IMR-90 (cell line): ENCODE results near the gene DIP2A. TPM values are rescaled to one million over a fixed set of nuclear protein-coding genes. Genes with fewer than 3 reads are reported as not detected.

Experiments used
- ATAC-seq: fragments of 200-7000 bp; cut with Tn5 transposase; 2 replicates; pipeline ENCODE4 v1.9.1; 2020; ENCODE audit warnings: low read depth, mild to moderate bottlenecking, moderate library complexity
- BruUV-seq: library from RNA; stranded (reverse); fragments of 400-500 nt; replicated peaks from 2 replicates; lab custom pipeline; 2021; lab: Mats Ljungman, UMichigan
- CTCF ChIA-PET: fragments of 300-600 bp; formaldehyde crosslinking; extraction: SDS; loops from one replicate; lab custom pipeline; 2021; ENCODE audit warnings: antibody characterized with exemption; lab: Yijun Ruan, JAX
- POLR2A ChIA-PET: fragments of 300-600 bp; sonication (Branson Sonifier 250); formaldehyde crosslinking; loops from one replicate; lab custom pipeline; 2022; ENCODE audit warnings: antibody characterized with exemption; ENCODE audit not compliant: unreplicated experiment; lab: Charles Lee
- DNase-seq: peaks from one replicate; pipeline ENCODE4 v3.0.0; 2013
- H2AFZ ChIP-seq: replicated peaks from 2 replicates; pipeline ENCODE3; 2013; ENCODE audit warnings: low read length, mild to moderate bottlenecking; ENCODE audit not compliant: poor library complexity
- H2AK5ac ChIP-seq: 2 replicates; pipeline ENCODE4 v1.6.1; 2013; ENCODE audit warnings: low read depth, low read length, inconsistent platforms
- H2AK9ac ChIP-seq: replicated peaks from 2 replicates; pipeline ENCODE3; 2013; ENCODE audit warnings: mild to moderate bottlenecking, low read depth, low read length, moderate library complexity; ENCODE audit not compliant: poor library complexity
- H2BK120ac ChIP-seq: 2 replicates; pipeline ENCODE4 v1.6.1; 2013; ENCODE audit warnings: low read depth, low read length, inconsistent platforms
- H2BK15ac ChIP-seq: 3 replicates; pipeline ENCODE4 v1.6.1; 2013; ENCODE audit warnings: low read depth, low read length, inconsistent platforms
- H2BK20ac ChIP-seq: 2 replicates; pipeline ENCODE4 v1.6.1; 2013; ENCODE audit warnings: low read depth, mild to moderate bottlenecking, inconsistent platforms, low read length, moderate library complexity
- H2BK5ac ChIP-seq: 2 replicates; pipeline ENCODE4 v1.6.1; 2013; ENCODE audit warnings: mild to moderate bottlenecking, low read depth, low read length, inconsistent platforms; ENCODE audit not compliant: poor library complexity, severe bottlenecking
- H3K14ac ChIP-seq: replicated peaks from 2 replicates; pipeline ENCODE4 v1.6.1; 2013; ENCODE audit warnings: low read depth, low read length, inconsistent platforms
- H3K18ac ChIP-seq: 2 replicates; pipeline ENCODE4 v1.6.1; 2013; ENCODE audit warnings: low read depth, low read length, control low read depth
- H3K23ac ChIP-seq: 2 replicates; pipeline ENCODE4 v1.6.1; 2013; ENCODE audit warnings: low read depth, low read length, inconsistent platforms
- H3K27ac ChIP-seq: 2 replicates; pipeline ENCODE4 v1.5.1; 2013; ENCODE audit warnings: mild to moderate bottlenecking, control low read depth, low read length; ENCODE audit not compliant: insufficient read depth
- H3K27me3 ChIP-seq: 2 replicates; pipeline ENCODE4 v1.6.1; 2013; ENCODE audit warnings: low read length; ENCODE audit not compliant: control insufficient read depth, insufficient read depth
- H3K36me3 ChIP-seq: 2 replicates; pipeline ENCODE4 v1.6.1; 2013; ENCODE audit warnings: low read length, mixed read lengths; ENCODE audit not compliant: control insufficient read depth, insufficient read depth
- H3K4ac ChIP-seq: 2 replicates; pipeline ENCODE4 v1.6.1; 2013; ENCODE audit warnings: low read depth, low read length, inconsistent platforms
- H3K4me1 ChIP-seq: 2 replicates; pipeline ENCODE4 v1.6.1; 2013; ENCODE audit warnings: low read length, mixed read lengths; ENCODE audit not compliant: control insufficient read depth, insufficient read depth
- H3K4me2 ChIP-seq: 2 replicates; pipeline ENCODE4 v1.6.1; 2013; ENCODE audit warnings: low read depth, mild to moderate bottlenecking, control low read depth, low read length, moderate library complexity
- H3K4me3 ChIP-seq: 2 replicates; pipeline ENCODE4 v1.5.1; 2013; ENCODE audit warnings: low read depth, mild to moderate bottlenecking, control low read depth, low read length, moderate library complexity; ENCODE audit not compliant: insufficient read depth
- H3K56ac ChIP-seq: 2 replicates; pipeline ENCODE4 v1.6.1; 2013; ENCODE audit warnings: low read length, inconsistent platforms; ENCODE audit not compliant: insufficient read depth; ENCODE audit errors: extremely low read depth
- H3K79me1 ChIP-seq, 2 experiments: 2 replicates each; pipeline ENCODE4 v1.6.1; 2013; ENCODE audit warnings: low read length in 2 of 2, inconsistent platforms in 1 of 2, low read depth in 1 of 2
- H3K9ac ChIP-seq: 2 replicates; pipeline ENCODE4 v1.6.1; 2013; ENCODE audit warnings: low read depth, low read length, control low read depth
- H3K9me1 ChIP-seq: 2 replicates; pipeline ENCODE4 v1.6.1; 2013; ENCODE audit warnings: low read length, inconsistent platforms; ENCODE audit not compliant: insufficient read depth
- H3K9me3 ChIP-seq: 2 replicates; pipeline ENCODE4 v1.6.1; 2013; ENCODE audit warnings: low read length; ENCODE audit not compliant: control insufficient read depth, insufficient read depth
- H4K20me1 ChIP-seq: 2 replicates; pipeline ENCODE4 v1.6.1; 2013; ENCODE audit warnings: low read length, inconsistent platforms; ENCODE audit not compliant: insufficient read depth
- H4K5ac ChIP-seq: 2 replicates; pipeline ENCODE4 v1.6.1; 2013; ENCODE audit warnings: mild to moderate bottlenecking, low read depth, low read length, control low read depth
- H4K8ac ChIP-seq, 2 experiments: 2 replicates each; pipeline ENCODE4 v1.6.1; 2013; ENCODE audit warnings: low read depth in 2 of 2, low read length in 2 of 2, control low read depth in 1 of 2, inconsistent platforms in 1 of 2
- H4K91ac ChIP-seq: 2 replicates; pipeline ENCODE4 v1.6.1; 2013; ENCODE audit warnings: low read depth, low read length, inconsistent platforms; ENCODE audit not compliant: insufficient read depth
- BHLHE40 ChIP-seq: fragments of 150-350 bp; IDR thresholded peaks from 2 replicates; pipeline ENCODE4 v1.6.1; 2016; ENCODE audit warnings: mild to moderate bottlenecking, low read depth, low read length
- CEBPB ChIP-seq: IDR thresholded peaks from 2 replicates; pipeline ENCODE4 v1.6.1; 2012; ENCODE audit warnings: low read depth, low read length, improper control_type of control experiment
- CHD1 ChIP-seq: IDR thresholded peaks from 2 replicates; pipeline ENCODE4 v1.6.1; 2012; ENCODE audit warnings: low read depth, low read length, improper control_type of control experiment
- CTCF ChIP-seq: conservative IDR thresholded peaks from 2 replicates; pipeline ENCODE4 v1.5.1; 2012; ENCODE audit warnings: mild to moderate bottlenecking, low read depth, low read length, improper control_type of control experiment
- ELK1 ChIP-seq: fragments of 150-350 bp; IDR thresholded peaks from 2 replicates; pipeline ENCODE4 v1.6.1; 2016; ENCODE audit warnings: low read depth, mild to moderate bottlenecking, low read length, moderate library complexity, borderline replicate concordance
- MAFK ChIP-seq: IDR thresholded peaks from 2 replicates; pipeline ENCODE4 v1.6.1; 2012; ENCODE audit warnings: low read depth, low read length, improper control_type of control experiment
- MXI1 ChIP-seq: IDR thresholded peaks from 2 replicates; pipeline ENCODE4 v1.6.1; 2012; ENCODE audit warnings: low read depth, mild to moderate bottlenecking, low read length, moderate library complexity, borderline replicate concordance
- NFE2L2 ChIP-seq: fragments of 150-350 bp; IDR thresholded peaks from 2 replicates; pipeline ENCODE4 v1.6.1; 2016; ENCODE audit warnings: low read depth, mild to moderate bottlenecking, low read length
- POLR2A ChIP-seq: IDR thresholded peaks from 2 replicates; pipeline ENCODE4 v1.6.1; 2012; ENCODE audit warnings: mild to moderate bottlenecking, low read depth, low read length
- RCOR1 ChIP-seq: IDR thresholded peaks from 2 replicates; pipeline ENCODE4 v1.6.1; 2012; ENCODE audit warnings: mild to moderate bottlenecking, low read length, improper control_type of control experiment; ENCODE audit not compliant: insufficient replicate concordance
- RFX5 ChIP-seq: IDR thresholded peaks from 2 replicates; pipeline ENCODE4 v1.8.0; 2012; ENCODE audit warnings: low read depth, mild to moderate bottlenecking, low read length, moderate library complexity
- SMC3 ChIP-seq: fragments of 150-350 bp; IDR thresholded peaks from 2 replicates; pipeline ENCODE4 v1.6.1; 2016; ENCODE audit warnings: low read depth, mild to moderate bottlenecking, antibody characterized with exemption, low read length, moderate library complexity
- USF2 ChIP-seq: fragments of 150-350 bp; IDR thresholded peaks from 2 replicates; pipeline ENCODE4 v1.6.1; 2017; ENCODE audit warnings: mild to moderate bottlenecking, antibody characterized with exemption, low read length, low read depth
- WGBS, 2 experiments: methylation state at CpG; one replicate each; pipeline versions ENCODE4 v1.1.5 to v1.1.7; 2013; ENCODE audit warnings: missing lambda C conversion rate in 2 of 2; ENCODE audit not compliant: insufficient read length in 1 of 2; ENCODE audit errors: extremely low coverage in 2 of 2; 5-methylcytosine and 5-hydroxymethylcytosine counted together
- dilution Hi-C: fragments of 300-500 bp; cut with HindIII; formaldehyde crosslinking; loops from one replicate; pipeline ENCODE4 v1.14.3; 2018; ENCODE audit warnings: low sequenced_read_pairs; ENCODE audit not compliant: unreplicated experiment
- in situ Hi-C: fragments of 300-500 bp; cut with MboI; formaldehyde crosslinking; loops from 3 replicates; pipeline ENCODE4 v1.14.3; 2019; ENCODE audit warnings: low sequenced_read_pairs, inconsistent platforms, mixed read lengths
- intact Hi-C: fragments of 100-400 bp; cut with micrococcal nuclease; formaldehyde crosslinking; loops from 2 replicates; pipeline ENCODE4 v1.10.0; 2022
- polyA plus RNA-seq, 3 experiments: library from polyadenylated mRNA; depleted of rRNA; stranded (reverse); fragments of >200 nt; gene quantifications; 2 replicates each; pipeline ENCODE4 v1.2.3, GENCODE V29; 2012; ENCODE audit warnings: low replicate concordance in 1 of 3
- total RNA-seq: library from RNA; depleted of rRNA; stranded (reverse); fragments of >200 nt; gene quantifications from 2 replicates; pipeline ENCODE4 v1.2.3, GENCODE V29; 2012

The DIP2A gene
- total and polyA plus RNA-seq, 2 of the 4 experiments (the other 2 are of a cell fraction): 17.9 to 24.3 TPM

- in situ Hi-C loops: no loop called here
Observed at GRCh38 chr21:46439906-46440305, 18.8 kb upstream of the DIP2A start.

More at GRCh38 chr21:46439906-46440305, 18.8 kb upstream of the DIP2A start:
- H2AK9ac ChIP-seq: no peak overlapping the region
- H2BK15ac ChIP-seq: no peak overlapping the region
- H3K14ac ChIP-seq: no peak overlapping the region
- no peak overlapping the region for H3K4me2 ChIP-seq
- ATAC-seq (no peak), DNase-seq (no peak)
- H4K20me1 ChIP-seq: no peaks in the 10 kb centered on the region
- intact Hi-C loops: no loop called here
- peaks cover 65% of the 10 kb centered on the region for H3K36me3 ChIP-seq
- H3K27ac ChIP-seq: no peak overlapping the region
- no peak overlapping the region for H2BK20ac ChIP-seq
- no peak overlapping the region for H2AK5ac ChIP-seq
- no peaks in the 10 kb centered on the region for H3K4me1 ChIP-seq
- WGBS, 2 experiments: 88% methylated on average over 14 of the region's 18 CpGs; no CpG with 5 or more reads in 1 of the 2 experiments
- POLR2A ChIA-PET: no interaction called here
- no peaks in the 10 kb centered on the region for H3K27me3 ChIP-seq
- no peak overlapping the region for H4K91ac ChIP-seq
- no peak overlapping the region for H3K18ac ChIP-seq
- CTCF ChIA-PET: no interaction called here
- H3K79me1 ChIP-seq: peaks cover 0 to under 1% of the 10 kb centered on the region in 2 experiments; a peak in 2 of 4 replicates
- no peak overlapping the region for H3K4ac ChIP-seq
- H2BK5ac ChIP-seq: no peak overlapping the region
- no peak overlapping the region for H2AFZ ChIP-seq
- no peak overlapping the region for H3K4me3 ChIP-seq
- H3K23ac ChIP-seq: no peak overlapping the region
- no TSS peak for BruUV-seq
- dilution Hi-C loops: no loop called here
- no peaks in the 10 kb centered on the region for H3K9me1 ChIP-seq
- no peaks in the 10 kb centered on the region for H3K9me3 ChIP-seq
- no peak overlapping the region for H2BK120ac ChIP-seq
- TF ChIP-seq BHLHE40 (no peak), MAFK (no peak), MXI1 (no peak), NFE2L2 (no peak), USF2 (no peak), RCOR1 (no peak), CTCF (no peak), POLR2A (no peak), CHD1 (no peak), RFX5 (no peak), SMC3 (no peak), ELK1 (no peak), CEBPB (no peak)
- H4K5ac ChIP-seq: no peak overlapping the region
- H3K9ac ChIP-seq: no peak overlapping the region
- no peak overlapping the region for H3K56ac ChIP-seq
- H4K8ac ChIP-seq: no peak overlapping the region
